NCI-H1436 (cell line): ENCODE data around the gene EPB41L4A.
A peak's percentile ranks its signal among the peaks of the same experiment; 100 is the strongest.

Experiments used
- DNase-seq: peaks from one replicate; lab custom pipeline; 2025; lab: John Stamatoyannopoulos, UW

EPB41L4A gene

DNA sequence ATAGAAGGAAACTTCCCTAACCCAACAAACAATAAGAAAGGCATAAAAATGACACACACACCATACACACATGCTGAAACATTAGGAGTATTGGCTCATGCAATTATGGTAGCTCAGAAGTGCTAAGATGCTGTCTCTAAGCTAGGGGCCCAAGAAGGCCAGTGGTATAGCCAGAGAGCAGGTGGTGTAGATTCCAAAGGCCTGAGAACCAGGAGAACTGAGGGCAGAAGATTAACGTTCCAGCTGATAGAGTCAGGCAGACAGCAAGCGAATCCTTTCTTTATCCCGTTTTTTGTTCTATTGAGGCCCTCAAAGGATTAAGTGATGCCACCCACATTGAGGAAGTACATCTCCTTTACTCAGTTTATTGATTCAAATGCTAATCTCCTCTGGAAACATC lies 262.9 kb downstream of the EPB41L4A start:
- no peak for DNase-seq

DNA sequence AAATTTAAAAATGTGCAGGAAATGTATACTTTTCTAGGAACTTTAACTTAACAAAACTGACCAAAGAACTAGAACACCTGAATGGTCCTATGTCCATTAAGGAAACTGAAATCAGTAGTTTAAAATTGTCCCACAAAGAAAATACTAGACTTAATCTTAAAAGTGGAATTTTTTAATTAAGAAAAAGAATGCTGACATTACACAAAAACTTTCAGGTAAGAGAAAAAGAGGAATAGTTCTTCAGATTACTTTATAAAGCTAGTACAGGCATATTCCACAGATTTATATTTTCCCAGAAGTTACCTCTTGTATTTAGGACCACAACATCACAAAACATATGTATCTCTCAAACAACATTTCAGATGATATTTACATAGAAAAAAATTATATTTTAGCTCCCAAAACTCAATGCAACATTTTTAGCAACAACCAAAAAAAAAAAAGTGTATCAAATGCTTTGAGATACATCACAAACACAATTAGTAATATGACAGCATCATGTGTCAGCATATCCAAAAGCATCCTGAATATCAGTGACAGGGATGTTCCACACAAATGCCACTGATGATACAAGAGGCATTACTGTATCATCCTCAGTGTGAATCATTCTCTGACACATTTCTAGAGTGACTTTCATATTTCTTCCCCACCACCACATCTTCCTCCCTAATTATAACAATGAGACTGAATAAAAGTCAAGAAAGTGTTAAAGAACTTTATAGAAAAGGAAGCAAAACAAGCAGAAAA lies 264.0 kb downstream of the EPB41L4A start:
- no peak for DNase-seq

DNA sequence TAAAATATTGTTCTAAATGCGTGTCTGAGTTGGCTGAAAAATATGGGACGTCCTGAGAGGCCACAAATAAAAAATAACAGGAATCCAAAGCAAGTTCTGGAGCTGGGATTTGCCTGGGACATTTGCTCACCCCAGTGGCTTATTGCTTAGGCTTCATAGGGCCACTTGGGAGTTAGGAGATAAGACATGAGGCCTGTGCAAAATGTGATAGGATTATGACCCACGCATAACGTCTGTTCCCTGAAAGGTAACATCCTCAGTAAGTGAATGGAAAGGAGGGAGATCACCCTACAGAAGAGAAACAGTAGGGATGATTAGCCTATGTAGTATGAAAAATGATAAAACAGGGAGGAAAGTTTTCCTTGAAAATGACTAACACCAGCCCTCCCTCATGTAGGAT lies 269.4 kb downstream of the EPB41L4A start:
- no peak for DNase-seq

DNA sequence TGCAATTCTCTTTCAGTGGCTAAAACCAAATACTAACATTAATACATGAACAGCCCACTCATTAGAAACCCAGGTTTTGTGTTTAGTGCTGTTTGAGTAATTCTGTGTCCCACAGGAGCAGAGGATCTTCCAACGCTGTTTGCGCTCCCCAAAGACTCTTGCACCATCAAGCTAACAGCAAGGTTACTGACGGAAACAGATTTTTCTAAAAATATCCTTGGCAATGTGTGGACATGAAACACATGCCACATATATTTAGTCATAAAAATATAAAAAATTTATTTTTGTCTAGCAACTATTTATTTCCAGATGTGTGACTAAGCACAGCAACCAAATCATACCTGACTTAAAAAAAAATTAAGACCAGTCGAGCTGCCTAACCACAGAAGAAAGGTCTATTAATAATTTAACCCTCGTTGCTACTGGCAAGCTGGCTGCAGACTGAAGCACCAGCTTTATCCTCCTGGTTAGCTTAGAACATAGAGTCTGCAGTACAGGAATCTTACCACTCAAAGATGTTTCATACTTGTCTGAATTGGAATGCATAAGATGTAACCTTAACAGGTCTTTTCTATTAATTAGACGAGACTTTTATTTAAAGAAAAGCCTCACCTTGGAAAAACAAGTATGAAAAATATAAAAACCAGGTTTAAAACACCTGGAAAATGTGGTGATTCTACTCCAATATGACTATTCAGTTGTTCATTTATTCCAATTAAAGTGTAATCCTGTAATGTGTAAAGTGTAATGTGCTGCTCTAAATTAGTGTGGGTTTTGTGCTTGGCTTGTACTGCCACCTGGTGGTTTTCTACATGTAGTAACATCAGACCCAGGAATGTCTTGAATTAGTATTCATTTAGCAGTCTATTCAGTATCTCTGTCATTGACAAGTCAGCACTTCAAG lies 272.5 kb downstream of the EPB41L4A start:
- peak; percentile 63 for DNase-seq

DNA sequence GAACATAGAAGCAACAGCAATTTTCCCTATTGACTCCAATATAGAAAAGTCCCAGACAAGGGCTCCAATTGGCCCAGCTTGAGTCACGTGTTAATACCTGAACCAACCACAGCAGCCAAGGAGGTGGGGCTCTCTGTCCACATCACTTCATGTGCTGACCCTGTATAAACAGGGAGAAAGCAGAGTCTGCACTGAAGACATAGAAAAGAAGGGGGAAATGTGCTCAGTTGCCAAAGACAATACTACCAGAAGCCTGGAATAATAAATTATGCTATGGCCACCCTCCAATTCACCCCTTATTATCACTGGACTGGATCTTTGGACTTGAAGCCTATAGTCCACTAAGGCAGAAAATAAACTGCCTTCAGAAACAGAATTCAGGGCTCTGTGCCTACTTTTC lies 275.4 kb downstream of the EPB41L4A start:
- DNase-seq: no peak

DNA sequence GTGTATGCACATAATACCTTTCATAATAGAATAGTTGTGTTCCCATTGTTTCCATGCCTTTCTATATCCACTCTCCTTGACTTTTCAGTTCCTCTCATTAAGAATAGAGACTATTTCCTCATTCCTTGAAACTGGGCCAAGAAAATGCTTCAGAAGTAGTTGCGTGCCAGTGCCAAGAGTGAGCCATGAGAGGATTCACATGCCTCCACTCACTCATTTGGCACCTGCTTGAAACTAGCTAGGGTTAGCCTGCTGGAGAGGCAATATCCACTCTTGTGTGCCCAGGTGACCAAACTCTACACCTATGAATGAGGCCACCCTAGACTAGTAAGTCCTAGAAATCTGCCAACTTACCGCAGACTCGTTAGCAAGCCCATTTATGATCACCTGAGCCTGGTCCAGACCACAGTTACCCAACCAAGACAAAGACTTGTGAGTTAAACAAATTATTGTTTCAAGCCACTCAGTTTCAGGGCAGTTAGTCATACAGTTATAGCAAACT lies 276.3 kb downstream of the EPB41L4A start:
- no peak for DNase-seq

DNA sequence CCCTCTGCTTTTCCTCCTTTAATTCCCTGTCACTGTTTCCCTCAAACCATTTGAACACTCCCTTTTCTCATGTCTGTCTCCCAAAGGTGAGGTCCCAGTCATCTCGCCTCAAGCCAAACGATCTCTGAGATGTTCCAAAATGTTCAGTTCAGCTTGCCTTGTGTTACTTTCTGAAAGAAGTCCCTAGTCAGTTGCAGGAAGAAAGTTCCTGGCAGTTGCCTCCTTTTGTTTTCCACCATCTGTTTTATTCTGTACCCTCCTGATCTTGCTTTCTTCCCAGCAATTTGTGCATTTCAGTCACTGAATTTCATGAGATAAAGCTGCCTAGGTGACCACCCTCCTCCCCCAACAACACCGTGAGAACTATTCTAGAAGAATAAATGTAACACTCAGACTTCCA lies 277.5 kb downstream of the EPB41L4A start:
- DNase-seq: no peak

DNA sequence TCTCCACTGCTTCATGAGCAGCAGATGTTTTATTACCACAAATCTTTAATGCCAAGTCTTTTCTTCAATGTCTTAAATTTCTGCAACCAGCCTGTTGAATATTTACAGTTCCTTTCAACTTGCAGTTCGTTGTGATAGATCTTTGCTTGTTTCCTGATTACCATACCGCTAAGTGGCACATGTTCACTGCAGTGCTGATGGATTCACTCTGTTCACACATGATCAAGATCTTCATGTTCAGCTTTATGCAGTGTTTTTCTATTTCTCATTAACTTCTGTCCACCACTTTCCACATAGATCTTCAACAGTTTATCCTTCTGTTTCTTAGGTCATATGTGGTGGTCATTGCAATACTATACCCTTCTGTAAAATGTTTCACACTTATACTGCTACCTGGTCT lies 280.6 kb downstream of the EPB41L4A start:
- no peak for DNase-seq

DNA sequence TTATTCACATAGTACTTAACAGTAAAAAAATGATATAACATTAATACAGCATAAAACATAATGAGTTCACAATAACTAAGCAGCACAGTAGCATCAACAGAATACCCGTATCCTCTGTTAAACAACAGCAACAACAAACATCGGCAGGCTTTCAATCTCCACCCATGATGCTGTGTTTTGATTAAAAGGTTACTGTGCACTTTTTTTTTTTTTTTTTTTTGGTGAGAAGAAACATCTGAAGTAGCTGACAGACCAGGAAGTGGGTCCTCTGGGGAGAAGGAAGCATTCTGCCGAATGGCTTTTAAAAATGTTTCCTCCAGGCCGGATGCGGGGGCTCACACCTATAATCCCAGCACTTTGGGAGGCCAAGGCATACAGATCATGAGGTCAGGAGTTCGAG lies 282.3 kb downstream of the EPB41L4A start:
- no peak for DNase-seq

DNA sequence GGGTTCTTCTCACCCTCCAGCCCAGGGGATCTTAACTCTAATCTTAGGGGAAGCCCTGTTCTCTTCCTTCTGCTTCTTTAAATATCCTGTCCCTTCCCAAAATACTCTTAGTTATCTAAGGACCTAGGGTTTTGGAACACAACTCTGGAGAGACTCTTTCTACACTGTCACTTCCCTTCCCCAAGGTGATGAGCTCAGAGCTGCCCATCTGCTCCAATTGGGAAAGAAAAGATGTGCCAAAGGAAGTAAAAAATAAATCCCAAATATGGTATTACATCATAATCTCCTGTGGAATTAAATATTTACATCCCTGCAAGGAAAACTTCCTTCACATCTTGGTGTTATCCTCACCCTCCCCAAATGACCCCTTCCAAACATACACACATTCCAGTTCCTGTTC lies 291.2 kb downstream of the EPB41L4A start:
- no peak for DNase-seq

DNA sequence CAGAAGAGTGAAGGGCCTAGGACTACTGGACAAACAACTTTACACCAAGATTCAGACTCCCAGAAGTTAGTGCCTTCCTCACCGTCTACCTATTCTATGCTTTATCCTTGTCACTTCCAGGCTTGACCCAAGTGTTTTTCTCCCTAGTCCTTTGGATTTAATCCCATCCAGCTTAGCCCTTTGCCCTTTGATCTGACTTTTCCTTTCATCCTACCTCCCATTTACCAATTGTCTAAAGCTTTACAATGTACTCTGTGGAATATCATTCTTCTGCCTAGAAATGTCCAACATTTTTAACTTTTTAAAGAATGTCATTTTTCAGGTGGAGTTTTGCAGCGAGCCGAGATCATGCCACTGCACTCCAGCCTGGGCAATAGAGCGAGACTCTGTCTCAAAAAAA lies 292.1 kb downstream of the EPB41L4A start:
- DNase-seq: no peak

DNA sequence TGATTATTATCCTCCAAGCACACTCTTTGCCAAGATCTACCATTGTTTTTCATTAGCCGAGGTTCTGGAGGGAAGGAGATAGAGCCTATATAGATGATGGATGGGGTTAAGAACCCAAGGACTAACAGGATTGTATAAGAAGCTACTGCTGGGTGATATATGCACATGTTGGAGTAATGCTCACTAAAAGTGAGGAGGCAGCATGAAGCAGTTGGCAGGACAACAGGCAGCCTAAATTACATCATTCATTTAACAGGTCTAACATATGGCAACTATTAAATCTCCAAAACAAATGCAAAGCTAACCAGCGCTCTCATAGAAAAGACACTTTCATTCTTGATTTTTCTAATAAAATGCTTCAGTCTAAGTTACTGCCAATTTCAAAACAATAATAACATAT lies 293.2 kb downstream of the EPB41L4A start:
- DNase-seq: no peak

DNA sequence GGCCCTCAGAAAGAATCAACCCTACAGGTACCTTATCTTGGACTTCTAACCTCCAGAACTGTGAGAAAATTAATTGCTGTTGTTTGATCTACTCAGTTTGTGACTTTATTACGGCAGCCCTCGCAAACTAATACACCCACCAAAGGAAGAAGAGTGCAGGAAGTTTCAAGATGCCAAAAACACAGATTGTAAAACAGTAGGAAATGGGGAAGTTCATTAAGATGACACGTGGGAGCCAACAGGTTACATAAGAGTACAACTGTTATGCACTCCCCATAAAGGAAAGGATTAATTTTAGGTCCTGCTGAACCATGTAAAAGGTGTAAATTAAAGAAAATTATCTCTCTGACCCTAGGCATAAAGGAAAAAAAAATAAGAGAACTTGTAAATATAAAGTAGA lies 294.3 kb downstream of the EPB41L4A start:
- DNase-seq: no peak

DNA sequence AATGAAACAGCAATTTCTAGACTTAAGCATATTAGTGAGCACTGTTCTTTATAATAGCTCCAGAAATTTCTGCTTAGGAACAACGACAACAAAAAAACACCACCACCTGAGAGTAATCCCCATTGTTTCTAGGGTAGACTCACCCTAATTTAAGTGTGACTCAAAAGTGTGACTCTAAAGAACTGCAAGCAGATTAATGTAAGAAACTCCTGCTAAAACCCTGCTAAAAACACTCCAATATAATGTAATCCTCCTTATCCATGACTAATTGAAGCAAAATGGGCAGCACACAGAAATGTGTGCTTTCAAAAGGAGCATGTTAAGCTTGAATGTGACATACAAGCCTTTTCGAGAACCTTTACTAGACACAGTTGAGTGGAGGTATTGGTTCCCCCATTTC lies 296.0 kb downstream of the EPB41L4A start:
- no peak for DNase-seq

DNA sequence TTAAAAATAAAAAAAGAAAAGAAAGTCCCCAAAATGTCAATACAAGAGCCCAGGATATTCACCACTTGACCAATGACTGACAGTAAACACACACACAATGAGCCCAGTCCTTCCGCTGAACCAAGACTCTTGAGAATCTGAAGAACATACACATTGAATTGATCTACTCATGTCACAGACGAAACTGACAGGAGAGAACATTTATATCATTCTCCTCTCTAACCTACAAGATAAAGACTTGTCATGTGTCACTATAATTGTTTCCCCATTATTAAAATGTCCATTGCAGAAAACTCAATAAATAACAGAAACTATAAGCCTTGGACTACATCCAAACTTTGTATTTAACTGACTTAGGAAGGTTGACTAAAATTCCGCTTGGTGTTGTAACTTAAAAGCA lies 296.7 kb downstream of the EPB41L4A start:
- no peak for DNase-seq

DNA sequence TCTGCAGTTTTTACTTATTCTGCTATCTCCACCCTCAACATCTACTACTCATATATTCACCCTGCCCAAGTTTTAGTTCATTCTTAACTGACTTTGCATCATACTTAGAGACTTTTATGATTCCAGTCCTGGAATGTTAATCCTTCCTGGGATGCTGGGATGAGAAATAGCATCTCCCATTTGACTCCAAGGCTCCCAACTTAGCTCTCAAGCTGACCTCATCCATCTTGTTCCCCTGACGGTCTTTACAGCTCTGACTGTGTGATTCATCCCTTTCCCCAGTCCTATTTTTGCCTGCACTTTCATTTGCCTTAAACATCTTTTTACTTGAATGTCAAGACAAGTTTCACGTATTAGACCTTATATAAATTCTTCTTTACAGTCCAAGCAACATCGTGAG lies 297.8 kb downstream of the EPB41L4A start:
- DNase-seq: no peak

DNA sequence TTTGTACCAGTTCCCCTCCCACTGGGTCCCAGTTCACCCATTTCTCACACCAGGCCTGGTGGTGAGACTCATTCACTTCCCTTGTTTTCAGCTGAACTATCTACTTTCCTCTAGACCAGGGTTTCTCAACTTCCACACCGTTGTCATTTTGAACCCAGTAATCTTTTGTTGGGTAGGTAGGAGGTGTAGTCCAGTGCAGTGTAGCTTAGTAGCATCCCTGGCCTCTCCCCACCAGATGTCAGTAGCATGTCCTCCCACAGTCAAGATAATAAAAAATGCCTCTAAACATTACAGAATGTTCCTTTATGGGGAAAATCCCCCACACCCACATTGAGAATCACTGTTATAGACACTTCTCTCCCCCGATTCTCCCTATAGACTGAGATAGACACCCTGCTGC lies 299.1 kb downstream of the EPB41L4A start:
- DNase-seq: no peak

DNA sequence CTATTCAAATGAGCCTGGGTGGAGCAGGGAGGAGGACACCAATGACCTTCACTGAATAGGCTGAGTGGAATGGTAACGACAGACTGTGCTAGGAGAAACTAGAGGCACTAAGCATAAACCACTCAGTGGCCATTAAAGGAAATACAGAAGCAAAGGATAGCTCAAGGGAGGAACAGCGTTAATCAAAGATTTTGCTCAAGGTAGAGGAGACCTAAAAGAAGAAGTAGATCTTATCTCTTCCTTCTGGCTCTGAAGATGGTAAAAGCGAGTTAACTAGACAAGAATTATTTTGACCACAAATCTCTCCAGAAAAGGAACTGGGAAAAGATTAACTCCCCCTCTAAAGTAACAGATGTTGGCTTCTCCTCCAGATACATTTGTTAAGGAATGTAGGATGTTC lies 299.6 kb downstream of the EPB41L4A start:
- DNase-seq: no peak

DNA sequence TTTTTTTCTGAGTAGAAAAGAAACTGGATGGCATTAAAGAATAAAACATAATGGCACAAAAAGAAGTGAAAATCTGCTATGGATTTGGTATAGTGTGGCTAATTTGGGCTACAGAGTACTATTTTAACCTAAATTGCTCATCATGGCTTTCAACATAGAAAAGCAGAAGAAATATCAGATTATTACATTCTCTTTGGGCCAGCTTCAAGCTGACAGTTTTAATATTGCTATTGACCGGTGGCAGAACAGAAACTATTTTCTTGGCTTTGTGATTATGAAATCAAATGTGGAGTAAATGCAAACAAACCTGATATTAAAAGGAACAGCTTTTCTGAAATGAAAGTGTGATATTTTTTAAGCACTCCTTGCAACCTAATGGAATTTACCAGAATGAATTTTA lies 301.5 kb downstream of the EPB41L4A start:
- DNase-seq: no peak

DNA sequence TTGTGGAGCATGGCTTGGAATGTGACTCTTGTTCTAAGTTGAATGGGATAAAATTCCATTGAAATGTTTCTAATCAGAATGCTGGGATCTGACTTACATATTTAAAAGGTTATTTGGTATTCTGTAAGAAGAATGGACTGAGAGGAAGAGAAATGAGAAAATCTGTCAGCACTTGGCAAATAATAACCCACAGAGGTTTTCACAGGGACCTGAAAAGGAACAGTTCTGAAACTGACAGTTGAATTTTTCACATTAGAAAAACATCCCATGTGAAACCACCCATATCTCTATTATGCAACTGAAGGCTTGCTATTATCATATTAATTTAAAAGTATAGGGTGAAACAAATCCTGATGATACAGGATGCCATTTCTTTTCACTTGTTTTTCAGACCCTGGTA lies 302.7 kb downstream of the EPB41L4A start:
- no peak for DNase-seq

DNA sequence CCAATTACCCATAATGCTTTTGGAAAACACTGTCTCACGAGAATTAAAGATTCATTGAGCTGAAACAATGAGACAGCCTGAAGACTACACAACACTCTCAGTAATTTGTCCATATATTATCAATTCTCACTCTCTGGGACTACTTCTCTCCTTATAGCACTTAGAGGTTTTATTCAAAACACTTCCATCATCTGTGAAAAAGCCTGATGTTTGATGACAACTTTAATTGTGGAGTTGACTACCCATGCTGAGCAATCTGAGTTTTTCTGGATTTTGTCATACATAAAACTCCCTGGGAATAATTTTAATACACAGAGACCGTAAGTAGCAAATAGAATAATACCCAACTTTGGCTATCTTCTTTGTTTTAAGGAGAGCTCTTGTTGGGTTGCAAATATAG lies 305.5 kb downstream of the EPB41L4A start:
- DNase-seq: no peak
